Activated CD4-positive, alpha-beta T cell treated with anti-CD3 and anti-CD28 coated beads, Interleukin-2, amount 10 ng/mL, durations not matched to agents 24 days and 14 days (primary cell): ENCODE data around the gene COQ2. TPM values are rescaled to one million over a fixed set of nuclear protein-coding genes. Genes with fewer than 3 reads are reported as not detected.

Experiments
- DNase-seq: peaks from one replicate; pipeline ENCODE4 v3.0.0; 2022
- H3K27ac Mint-ChIP-seq: one replicate; pipeline ENCODE4 v1.8.0; 2022; ENCODE audit warnings: mild to moderate bottlenecking, mixed read lengths
- H3K27me3 Mint-ChIP-seq: one replicate; pipeline ENCODE4 v1.8.0; 2022; ENCODE audit warnings: mixed read lengths
- H3K36me3 Mint-ChIP-seq: one replicate; pipeline ENCODE4 v1.8.0; 2022; ENCODE audit warnings: low read depth, mild to moderate bottlenecking, mixed read lengths
- H3K4me1 Mint-ChIP-seq: one replicate; pipeline ENCODE4 v1.8.0; 2021; ENCODE audit warnings: mixed read lengths
- H3K4me3 Mint-ChIP-seq: one replicate; pipeline ENCODE4 v1.8.0; 2022; ENCODE audit warnings: mild to moderate bottlenecking, moderate library complexity, mixed read lengths
- H3K9me3 Mint-ChIP-seq: one replicate; pipeline ENCODE4 v1.8.0; 2021; ENCODE audit warnings: mixed read lengths
- intact Hi-C: fragments of 100-400 bp; cut with micrococcal nuclease; formaldehyde crosslinking; loops from one replicate; pipeline ENCODE4 v1.15.1; 2023
- total RNA-seq: library from RNA; stranded (reverse); gene quantifications from 2 replicates; pipeline ENCODE4 v1.2.3, GENCODE V29; 2022

COQ2 gene
- total RNA-seq, 1 donor from 2014 or later = 20.7 TPM

GRCh38 chr4:83269256-83269655 lies 15.3 kb downstream of the COQ2 start:
- peaks cover 51% of the 10 kb centered on the region for H3K36me3 Mint-ChIP-seq
- no peak overlapping the region for H3K4me3 Mint-ChIP-seq
- no peak overlapping the region for H3K27ac Mint-ChIP-seq
- no peaks in the 10 kb centered on the region for H3K27me3 Mint-ChIP-seq
- intact Hi-C loops = no loop called here
- H3K9me3 Mint-ChIP-seq = no peaks in the 10 kb centered on the region
- no peak for DNase-seq
- peaks cover 14% of the 10 kb centered on the region for H3K4me1 Mint-ChIP-seq

DNA sequence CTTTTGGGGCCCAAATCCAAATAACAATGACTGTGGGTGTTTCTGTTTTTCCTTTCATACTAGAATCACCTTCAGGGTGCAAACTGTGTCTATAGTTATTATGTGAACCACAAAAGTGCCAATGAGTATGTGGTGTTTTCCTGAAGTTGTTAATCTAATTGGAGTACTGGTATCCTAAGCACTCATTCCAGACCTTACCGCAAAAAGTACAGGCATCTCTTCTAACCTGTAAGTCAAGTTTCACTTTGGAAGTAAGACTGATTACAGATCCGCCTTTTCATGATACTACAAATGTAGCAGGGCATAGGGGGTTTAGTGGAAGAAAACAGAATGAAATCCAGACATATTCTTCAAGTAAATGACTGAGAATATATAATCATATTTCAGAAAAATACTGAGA lies 16.1 kb downstream of the COQ2 start:
- peaks cover 48% of the 10 kb centered on the region for H3K36me3 Mint-ChIP-seq
- H3K4me3 Mint-ChIP-seq = no peak overlapping the region
- intact Hi-C loops = no loop called here
- H3K27me3 Mint-ChIP-seq = no peaks in the 10 kb centered on the region
- peak overlapping the region; percentile 1 for H3K27ac Mint-ChIP-seq
- H3K4me1 Mint-ChIP-seq = peaks cover 14% of the 10 kb centered on the region
- DNase-seq = no peak
- H3K9me3 Mint-ChIP-seq = no peaks in the 10 kb centered on the region

DNA sequence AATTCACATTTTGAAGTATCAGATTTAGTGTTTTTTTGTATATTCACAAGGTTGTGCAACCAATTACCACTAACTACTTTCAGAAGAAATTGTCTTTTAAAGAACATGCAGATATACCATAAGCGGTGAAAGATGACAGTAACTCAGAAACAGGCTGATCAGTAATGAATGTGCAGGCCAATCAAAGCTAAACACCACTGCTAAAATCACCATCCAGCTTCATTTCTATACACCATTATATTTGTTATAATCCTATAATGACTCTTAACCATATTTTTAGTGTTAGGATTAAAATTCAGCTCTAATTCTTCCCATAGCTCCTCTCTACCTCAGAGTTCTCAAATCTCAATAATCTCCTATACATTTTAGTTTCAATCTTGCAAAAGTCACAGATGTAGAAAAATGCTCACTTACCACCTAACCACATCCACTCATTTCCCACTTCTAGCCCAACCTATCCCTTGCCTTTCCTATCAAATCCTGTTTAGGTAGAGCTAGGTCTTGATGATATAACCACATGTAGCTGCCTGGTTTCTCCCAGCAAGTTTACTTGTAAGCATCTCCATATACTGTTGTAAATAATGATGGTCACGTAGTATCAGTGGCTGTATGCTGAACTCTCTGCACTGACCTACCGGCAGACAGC lies 16.6 kb downstream of the COQ2 start:
- H3K27ac Mint-ChIP-seq = peak overlapping the region; percentile 1
- H3K36me3 Mint-ChIP-seq = peaks cover 46% of the 10 kb centered on the region
- intact Hi-C loops = loop anchor here (2.0 kb wide), 1 partner anchor 15 kb away; no protein-coding TSS in a partner anchor
- peaks cover 14% of the 10 kb centered on the region for H3K4me1 Mint-ChIP-seq
- H3K27me3 Mint-ChIP-seq = no peaks in the 10 kb centered on the region
- no peaks in the 10 kb centered on the region for H3K9me3 Mint-ChIP-seq
- no peak overlapping the region for H3K4me3 Mint-ChIP-seq
- DNase-seq = no peak

- peaks cover 42% of the 10 kb centered on the region for H3K36me3 Mint-ChIP-seq
- intact Hi-C loops = loop anchor here (2.0 kb wide), 1 partner anchor 16 kb away; no protein-coding TSS in a partner anchor
- H3K27ac Mint-ChIP-seq = no peak overlapping the region
Observed at GRCh38 chr4:83267121-83267829, 17.3 kb downstream of the COQ2 start.

GRCh38 chr4:83266689-83267088 lies 17.9 kb downstream of the COQ2 start:
- Mint-ChIP-seq H3K27ac (no peak overlapping the region), H3K36me3 (peaks cover 40% of the 10 kb centered on the region), H3K4me1 (peaks cover 12% of the 10 kb centered on the region), H3K27me3 (no peaks in the 10 kb centered on the region), H3K9me3 (no peaks in the 10 kb centered on the region), H3K4me3 (no peak overlapping the region)
- no peak for DNase-seq
- intact Hi-C loops = loop anchor here (2.0 kb wide), 1 partner anchor 16 kb away; no protein-coding TSS in a partner anchor

More at GRCh38 chr4:83267121-83267829, 17.3 kb downstream of the COQ2 start:
- peaks cover 12% of the 10 kb centered on the region for H3K4me1 Mint-ChIP-seq
- H3K4me3 Mint-ChIP-seq = no peak overlapping the region
- no peak for DNase-seq
- no peaks in the 10 kb centered on the region for H3K27me3 Mint-ChIP-seq
- no peaks in the 10 kb centered on the region for H3K9me3 Mint-ChIP-seq

DNA sequence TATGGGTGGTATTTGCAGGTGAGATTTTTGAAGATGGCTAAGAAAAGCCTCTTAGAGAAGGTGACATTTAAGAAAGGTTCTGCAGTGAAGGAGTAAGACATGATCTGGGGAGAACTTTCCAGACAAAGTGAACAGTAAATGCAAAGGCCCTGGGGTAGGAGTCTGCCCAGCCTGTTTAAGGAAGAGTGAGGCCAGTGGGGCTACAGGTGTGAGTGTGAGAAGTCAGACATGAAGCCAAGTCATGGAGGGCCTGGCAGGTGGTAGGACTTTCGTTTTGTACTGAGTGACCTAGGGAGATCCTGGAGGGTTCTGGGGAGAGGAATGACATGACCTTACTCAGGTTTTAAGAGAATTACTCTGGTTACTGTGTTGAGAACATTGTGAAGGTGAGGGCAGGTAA lies 21.5 kb downstream of the COQ2 start:
- H3K9me3 Mint-ChIP-seq = no peaks in the 10 kb centered on the region
- DNase-seq = no peak
- peaks cover 30% of the 10 kb centered on the region for H3K36me3 Mint-ChIP-seq
- H3K4me3 Mint-ChIP-seq = no peak overlapping the region
- intact Hi-C loops = no loop called here
- no peak overlapping the region for H3K27ac Mint-ChIP-seq
- peaks cover 12% of the 10 kb centered on the region for H3K4me1 Mint-ChIP-seq
- no peaks in the 10 kb centered on the region for H3K27me3 Mint-ChIP-seq

GRCh38 chr4:83262682-83263081 lies 21.9 kb downstream of the COQ2 start:
- Mint-ChIP-seq H3K36me3 (peaks cover 32% of the 10 kb centered on the region), H3K27ac (no peak overlapping the region), H3K9me3 (no peaks in the 10 kb centered on the region), H3K4me1 (peaks cover 11% of the 10 kb centered on the region), H3K27me3 (no peaks in the 10 kb centered on the region), H3K4me3 (no peak overlapping the region)
- intact Hi-C loops = no loop called here
- no peak for DNase-seq

DNA sequence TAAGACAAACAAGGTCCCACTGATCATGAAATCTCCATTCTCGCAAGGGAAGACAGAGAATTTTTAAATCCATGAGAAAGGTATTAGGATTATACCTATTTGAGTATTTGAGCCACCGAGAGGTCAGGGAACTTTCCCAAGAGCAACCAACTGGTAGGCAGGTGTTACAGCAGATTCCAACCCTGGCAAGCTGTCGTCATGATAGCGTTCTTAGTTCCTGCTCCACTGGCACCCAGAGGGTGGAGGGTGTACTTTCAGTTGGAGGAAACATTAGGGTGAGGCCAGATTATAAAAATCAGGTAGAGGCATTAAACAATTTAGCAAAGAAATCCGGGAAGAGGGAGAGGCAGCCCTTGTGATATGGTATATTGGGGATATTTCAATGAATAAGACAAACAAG lies 23.3 kb downstream of the COQ2 start:
- H3K27ac Mint-ChIP-seq = no peak overlapping the region

GRCh38 chr4:83259586-83259985 lies 25.0 kb downstream of the COQ2 start:
- no peak for DNase-seq
- H3K27ac Mint-ChIP-seq = no peak overlapping the region
- H3K4me1 Mint-ChIP-seq = peaks cover 15% of the 10 kb centered on the region
- no peak overlapping the region for H3K4me3 Mint-ChIP-seq
- H3K9me3 Mint-ChIP-seq = no peaks in the 10 kb centered on the region
- H3K36me3 Mint-ChIP-seq = peaks cover 27% of the 10 kb centered on the region
- intact Hi-C loops = no loop called here
- no peaks in the 10 kb centered on the region for H3K27me3 Mint-ChIP-seq

More for the DNA sequence above, 23.3 kb downstream of the COQ2 start:
- no peak overlapping the region for H3K4me3 Mint-ChIP-seq
- no peaks in the 10 kb centered on the region for H3K9me3 Mint-ChIP-seq
- H3K36me3 Mint-ChIP-seq = peaks cover 37% of the 10 kb centered on the region
- DNase-seq = no peak
- H3K4me1 Mint-ChIP-seq = peaks cover 13% of the 10 kb centered on the region
- intact Hi-C loops = loop anchor here (2.0 kb wide), 1 partner anchor 151 kb away; no protein-coding TSS in a partner anchor
- no peaks in the 10 kb centered on the region for H3K27me3 Mint-ChIP-seq

- peaks cover 16% of the 10 kb centered on the region for H3K4me1 Mint-ChIP-seq
- H3K27me3 Mint-ChIP-seq = no peaks in the 10 kb centered on the region
- no peaks in the 10 kb centered on the region for H3K9me3 Mint-ChIP-seq
- intact Hi-C loops = no loop called here
- peaks cover 25% of the 10 kb centered on the region for H3K36me3 Mint-ChIP-seq
- DNase-seq = no peak
- H3K27ac Mint-ChIP-seq = no peak overlapping the region
- no peak overlapping the region for H3K4me3 Mint-ChIP-seq
Observed at GRCh38 chr4:83258461-83258860, 26.1 kb downstream of the COQ2 start.

- H3K4me3 Mint-ChIP-seq = no peak overlapping the region
- peaks cover 20% of the 10 kb centered on the region for H3K36me3 Mint-ChIP-seq
- DNase-seq = no peak
- H3K9me3 Mint-ChIP-seq = no peaks in the 10 kb centered on the region
- H3K27me3 Mint-ChIP-seq = no peaks in the 10 kb centered on the region
- peaks cover 21% of the 10 kb centered on the region for H3K4me1 Mint-ChIP-seq
- intact Hi-C loops = no loop called here
- no peak overlapping the region for H3K27ac Mint-ChIP-seq
Observed at GRCh38 chr4:83257811-83258210, 26.8 kb downstream of the COQ2 start.

DNA sequence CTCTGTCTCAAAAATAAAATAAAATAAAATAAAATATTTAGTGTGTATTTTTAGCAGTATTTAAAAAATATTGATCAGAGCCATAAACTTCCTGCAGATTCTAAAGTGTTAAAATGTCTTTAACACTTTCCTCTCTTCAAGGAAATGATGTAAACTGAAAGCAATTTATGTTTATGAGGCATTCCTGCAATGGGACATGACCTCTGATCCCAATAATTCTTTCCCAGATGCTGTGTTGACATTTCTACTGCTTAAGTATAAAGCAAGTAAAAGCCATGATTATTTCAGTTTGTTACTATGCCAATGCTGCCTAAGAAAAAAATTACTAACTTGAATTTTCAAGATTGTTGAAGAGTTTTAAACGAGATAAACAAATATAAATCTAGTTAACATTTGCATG lies 29.0 kb downstream of the COQ2 start:
- DNase-seq = no peak
- no peak overlapping the region for H3K4me3 Mint-ChIP-seq
- peaks cover 17% of the 10 kb centered on the region for H3K36me3 Mint-ChIP-seq
- intact Hi-C loops = no loop called here
- H3K27me3 Mint-ChIP-seq = no peaks in the 10 kb centered on the region
- peaks cover 33% of the 10 kb centered on the region for H3K4me1 Mint-ChIP-seq
- H3K27ac Mint-ChIP-seq = no peak overlapping the region
- H3K9me3 Mint-ChIP-seq = no peaks in the 10 kb centered on the region

- Mint-ChIP-seq H3K9me3 (no peaks in the 10 kb centered on the region), H3K4me3 (no peak overlapping the region), H3K36me3 (peaks cover 11% of the 10 kb centered on the region), H3K4me1 (peaks cover 24% of the 10 kb centered on the region), H3K27me3 (no peaks in the 10 kb centered on the region), H3K27ac (no peak overlapping the region)
- peak; percentile 93 for DNase-seq
- intact Hi-C loops = loop anchor here (2.0 to 5.0 kb wide), 3 partner anchors 18 to 178 kb away; no protein-coding TSS in a partner anchor
Observed at GRCh38 chr4:83252782-83253405, 31.7 kb downstream of the COQ2 start.

GRCh38 chr4:83251447-83251830 lies 33.2 kb downstream of the COQ2 start:
- no peak overlapping the region for H3K4me3 Mint-ChIP-seq
- intact Hi-C loops = loop anchor here (5.0 kb wide), 1 partner anchor 34 kb away; no protein-coding TSS in a partner anchor
- H3K9me3 Mint-ChIP-seq = no peaks in the 10 kb centered on the region
- H3K27me3 Mint-ChIP-seq = peaks cover 7% of the 10 kb centered on the region
- no peak overlapping the region for H3K27ac Mint-ChIP-seq
- H3K36me3 Mint-ChIP-seq = peaks cover 5% of the 10 kb centered on the region
- H3K4me1 Mint-ChIP-seq = peaks cover 21% of the 10 kb centered on the region
- DNase-seq = no peak
